ENCODE results near the gene APLF. TPM values are rescaled to one million over a fixed set of nuclear protein-coding genes. Genes with fewer than 3 reads are reported as not detected.
"Not testable (repeated sequence)": the region's sequence is repeated elsewhere in the genome, so short reads cannot be mapped to it uniquely, and the experiment has no call there.

The APLF gene
- total and polyA plus RNA-seq, 10 of the 15 experiments (the other 5 are each of a cell fraction or from before 2014, with no cell fraction given), result 0.66 to 2.8 (median 1.8) TPM

DNA sequence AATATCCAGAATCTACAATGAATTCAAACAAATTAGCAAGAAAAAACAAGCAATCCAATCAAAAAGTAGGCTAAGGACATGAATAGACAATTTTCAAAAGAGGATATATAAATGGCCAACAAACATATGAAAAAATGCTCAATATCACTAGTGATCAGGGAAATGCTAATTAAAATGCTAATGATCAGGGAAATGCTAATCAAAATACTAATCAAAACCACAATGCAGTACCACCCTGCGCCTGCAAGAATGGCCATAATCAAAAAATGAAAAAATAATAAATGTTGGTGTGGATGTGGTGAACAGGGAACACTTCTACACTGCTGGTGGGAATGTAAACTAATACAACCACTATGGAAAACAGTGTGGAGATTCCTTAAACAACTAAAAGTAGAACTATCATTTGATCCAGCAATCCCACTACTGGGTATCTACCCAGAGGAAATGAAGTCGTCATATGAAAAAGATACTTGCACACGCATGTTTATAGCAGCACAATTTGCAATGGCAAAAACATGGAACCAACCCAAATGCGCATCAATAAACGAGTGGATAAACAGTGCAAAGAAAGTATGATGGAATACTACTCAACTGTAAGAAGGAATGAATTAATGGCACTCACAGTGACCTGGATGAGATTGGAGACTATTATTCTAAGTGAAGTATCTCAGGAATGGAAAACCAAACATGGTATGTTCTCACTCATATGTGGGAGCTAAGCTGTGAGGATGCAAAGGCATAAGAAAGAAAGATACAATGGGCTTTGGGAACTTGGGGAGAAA, 88.2 kb downstream of the APLF start:
- H3K27me3 ChIP-seq (replicated peaks in 1 of 2; ENCODE audit: control insufficient read depth in 2 of 2, insufficient read depth in 2 of 2, low read length in 1 of 2); H3K9me3 ChIP-seq (replicated peaks; ENCODE audit: control insufficient read depth, insufficient read depth, low read length); H2AFZ ChIP-seq (ENCODE audit: control insufficient read depth, low read depth, low read length); ATAC-seq; H3K36me3 ChIP-seq (ENCODE audit: control insufficient read depth in 2 of 2, insufficient read depth in 2 of 2, low read length in 1 of 2); BruUV-seq (replicated peaks); H3K9ac ChIP-seq (ENCODE audit: control insufficient read depth, insufficient read depth, low read length); H3K27ac ChIP-seq (ENCODE audit: control insufficient read depth, insufficient read depth); RAD21 ChIA-PET (ENCODE audit: unreplicated experiment); POLR2A ChIA-PET; H3K4me2 ChIP-seq (ENCODE audit: control insufficient read depth, insufficient read depth); in situ Hi-C loops (cut with MboI); H3K79me2 ChIP-seq (ENCODE audit: control insufficient read depth, insufficient read depth, low read length); FAIRE-seq; H3K4me1 ChIP-seq (ENCODE audit: control insufficient read depth, insufficient read depth, low read length); CTCF ChIA-PET; intact Hi-C loops (cut with micrococcal nuclease; ENCODE audit: unreplicated experiment); H4K20me1 ChIP-seq (ENCODE audit: control insufficient read depth, insufficient read depth); DNase-seq (ENCODE audit: low read depth, low spot score); H3K4me3 ChIP-seq; SMC1A ChIA-PET (ENCODE audit: uncharacterized antibody, unreplicated experiment): not testable (repeated sequence)
- 88% methylated on average over 5 of the region's 5 CpGs for WGBS (ENCODE audit: insufficient coverage, insufficient replicate concordance, low lambda C conversion rate, missing lambda C conversion rate)

DNA sequence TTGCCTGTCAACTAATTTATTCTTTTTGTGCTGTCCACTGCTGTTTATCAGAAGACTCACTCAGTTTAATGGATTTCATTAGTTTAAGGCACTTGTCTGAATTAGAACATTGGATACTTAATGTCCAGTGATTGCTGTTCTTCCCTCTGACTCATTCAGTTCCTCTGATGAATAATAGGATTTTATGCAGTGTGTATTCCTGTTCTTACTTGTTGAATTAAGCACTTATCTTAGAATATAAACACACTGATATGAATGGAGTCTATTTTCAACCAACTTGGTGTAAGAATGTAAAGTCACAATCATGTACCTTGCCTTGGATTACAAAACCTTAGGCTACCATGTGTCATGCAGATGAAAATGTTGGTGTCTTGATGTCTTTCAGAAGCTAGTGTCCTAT, 89.0 kb downstream of the APLF start:
- Histone ChIP-seq H3K4me3 (no peak overlapping the region), H2AFZ (ENCODE audit: control insufficient read depth, low read depth, low read length) (no peak overlapping the region), H3K9ac (ENCODE audit: control insufficient read depth, insufficient read depth, low read length) (no peak overlapping the region), H4K20me1 (ENCODE audit: control insufficient read depth, insufficient read depth) (no peaks in the 10 kb centered on the region), H3K36me3 (ENCODE audit: control insufficient read depth in 2 of 2, insufficient read depth in 2 of 2, low read length in 1 of 2) (no peaks in the 10 kb centered on the region), H3K4me1 (ENCODE audit: control insufficient read depth, insufficient read depth, low read length) (no peaks in the 10 kb centered on the region), H3K27ac (ENCODE audit: control insufficient read depth, insufficient read depth) (no peak overlapping the region), H3K27me3 (replicated peaks in 1 of 2; ENCODE audit: control insufficient read depth in 2 of 2, insufficient read depth in 2 of 2, low read length in 1 of 2) (no peaks in the 10 kb centered on the region), H3K4me2 (ENCODE audit: control insufficient read depth, insufficient read depth) (no peak overlapping the region), H3K79me2 (ENCODE audit: control insufficient read depth, insufficient read depth, low read length) (no peaks in the 10 kb centered on the region), H3K9me3 (replicated peaks; ENCODE audit: control insufficient read depth, insufficient read depth, low read length) (no peaks in the 10 kb centered on the region)
- ChIA-PET RAD21 (ENCODE audit: unreplicated experiment) (no interaction called here), CTCF (no interaction called here), SMC1A (ENCODE audit: uncharacterized antibody, unreplicated experiment) (no interaction called here), POLR2A (no interaction called here)
- ATAC-seq (no peak), DNase-seq (ENCODE audit: low read depth, low spot score) (no peak), FAIRE-seq (no peak)
- no peak for TF ChIP-seq SPI1 (IDR thresholded peaks at IDR 0.05; ENCODE audit: borderline replicate concordance, insufficient read depth, low read depth, low read length)
- TF ChIP-seq, protein P1, sequence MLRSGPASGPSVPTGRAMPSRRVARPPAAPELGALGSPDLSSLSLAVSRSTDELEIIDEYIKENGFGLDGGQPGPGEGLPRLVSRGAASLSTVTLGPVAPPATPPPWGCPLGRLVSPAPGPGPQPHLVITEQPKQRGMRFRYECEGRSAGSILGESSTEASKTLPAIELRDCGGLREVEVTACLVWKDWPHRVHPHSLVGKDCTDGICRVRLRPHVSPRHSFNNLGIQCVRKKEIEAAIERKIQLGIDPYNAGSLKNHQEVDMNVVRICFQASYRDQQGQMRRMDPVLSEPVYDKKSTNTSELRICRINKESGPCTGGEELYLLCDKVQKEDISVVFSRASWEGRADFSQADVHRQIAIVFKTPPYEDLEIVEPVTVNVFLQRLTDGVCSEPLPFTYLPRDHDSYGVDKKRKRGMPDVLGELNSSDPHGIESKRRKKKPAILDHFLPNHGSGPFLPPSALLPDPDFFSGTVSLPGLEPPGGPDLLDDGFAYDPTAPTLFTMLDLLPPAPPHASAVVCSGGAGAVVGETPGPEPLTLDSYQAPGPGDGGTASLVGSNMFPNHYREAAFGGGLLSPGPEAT (IDR thresholded peaks at IDR 0.05; ENCODE audit: low read depth), result no peak
- no peak for TF ChIP-seq NFXL1 (IDR thresholded peaks at IDR 0.05; ENCODE audit: borderline replicate concordance)
- TF ChIP-seq GABPA (IDR thresholded peaks at IDR 0.05; ENCODE audit: low read depth), result no peak
- TF ChIP-seq, protein P2, sequence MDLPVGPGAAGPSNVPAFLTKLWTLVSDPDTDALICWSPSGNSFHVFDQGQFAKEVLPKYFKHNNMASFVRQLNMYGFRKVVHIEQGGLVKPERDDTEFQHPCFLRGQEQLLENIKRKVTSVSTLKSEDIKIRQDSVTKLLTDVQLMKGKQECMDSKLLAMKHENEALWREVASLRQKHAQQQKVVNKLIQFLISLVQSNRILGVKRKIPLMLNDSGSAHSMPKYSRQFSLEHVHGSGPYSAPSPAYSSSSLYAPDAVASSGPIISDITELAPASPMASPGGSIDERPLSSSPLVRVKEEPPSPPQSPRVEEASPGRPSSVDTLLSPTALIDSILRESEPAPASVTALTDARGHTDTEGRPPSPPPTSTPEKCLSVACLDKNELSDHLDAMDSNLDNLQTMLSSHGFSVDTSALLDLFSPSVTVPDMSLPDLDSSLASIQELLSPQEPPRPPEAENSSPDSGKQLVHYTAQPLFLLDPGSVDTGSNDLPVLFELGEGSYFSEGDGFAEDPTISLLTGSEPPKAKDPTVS (IDR thresholded peaks at IDR 0.05; ENCODE audit: low read depth, low read length), result no peak
- TF ChIP-seq, protein P3, sequence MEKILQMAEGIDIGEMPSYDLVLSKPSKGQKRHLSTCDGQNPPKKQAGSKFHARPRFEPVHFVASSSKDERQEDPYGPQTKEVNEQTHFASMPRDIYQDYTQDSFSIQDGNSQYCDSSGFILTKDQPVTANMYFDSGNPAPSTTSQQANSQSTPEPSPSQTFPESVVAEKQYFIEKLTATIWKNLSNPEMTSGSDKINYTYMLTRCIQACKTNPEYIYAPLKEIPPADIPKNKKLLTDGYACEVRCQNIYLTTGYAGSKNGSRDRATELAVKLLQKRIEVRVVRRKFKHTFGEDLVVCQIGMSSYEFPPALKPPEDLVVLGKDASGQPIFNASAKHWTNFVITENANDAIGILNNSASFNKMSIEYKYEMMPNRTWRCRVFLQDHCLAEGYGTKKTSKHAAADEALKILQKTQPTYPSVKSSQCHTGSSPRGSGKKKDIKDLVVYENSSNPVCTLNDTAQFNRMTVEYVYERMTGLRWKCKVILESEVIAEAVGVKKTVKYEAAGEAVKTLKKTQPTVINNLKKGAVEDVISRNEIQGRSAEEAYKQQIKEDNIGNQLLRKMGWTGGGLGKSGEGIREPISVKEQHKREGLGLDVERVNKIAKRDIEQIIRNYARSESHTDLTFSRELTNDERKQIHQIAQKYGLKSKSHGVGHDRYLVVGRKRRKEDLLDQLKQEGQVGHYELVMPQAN (conservative IDR thresholded peaks at IDR 0.05), result no peak
- BruUV-seq (replicated peaks), result no TSS peak
- in situ Hi-C loops (cut with MboI) (no loop called here), intact Hi-C loops (cut with micrococcal nuclease; ENCODE audit: unreplicated experiment) (no loop called here)

Data from GM12878 (cell line).